Heart left ventricle (tissue), 13 donors: ENCODE results near the gene MNAT1.

ENCODE experiments used
- POLR2A ChIP-seq, 2 donors: fragments of 450-650 bp; IDR thresholded peaks; one replicate each; pipeline ENCODE4 v1.6.1; 2017; ENCODE audit warnings: antibody characterized with exemption in 2 of 2, mild to moderate bottlenecking in 2 of 2, moderate library complexity in 2 of 2
- TF ChIP-seq, protein P1 (sequence below), 12 donors: fragments of 200-600 bp; sonication (generic) in 4 of 12; IDR thresholded peaks; one replicate each; pipeline versions ENCODE4 v1.5.0 to v1.8.0; 2018 to 2022; ENCODE audit warnings: antibody characterized with exemption in 12 of 12, mild to moderate bottlenecking in 5 of 12
- donor health status: ischemic (EF 13 %, LVEDD 7.1; RV severe dilation, severe dysfunction).
- donor health status: DM: no; HTN: yes; CAD: no.
- donor health status: DM: no; HTN: no; CAD: no.
- donor health status: ischemic (EF 25% LVEDD 6.9; RV normal size, moderate dysfunction).
- donor health status: ischemic (EF 25% LVEDD 5.7; RV mildly dilated, moderate dysfunction).
- donor health status: ischemic (EF 35%, LVEDD 5.7; RV mildly dilated, moderate dysfunction).
- donor health status: nonischemic (EF 11% LVEDD 7.7; RV severe dilation, severe dysfunction).
- donor health status: DM: yes; HTN: yes; CAD: no.
- donor health status: PGD.
- donor health status: ischemic (EF 29% LVEDD 5.4; RV normal size, mild dysfunction).
- donor health status: nonischemic (EF 23%, LVEDD 6.1; RV moderate dilation, normal function).

DNA sequence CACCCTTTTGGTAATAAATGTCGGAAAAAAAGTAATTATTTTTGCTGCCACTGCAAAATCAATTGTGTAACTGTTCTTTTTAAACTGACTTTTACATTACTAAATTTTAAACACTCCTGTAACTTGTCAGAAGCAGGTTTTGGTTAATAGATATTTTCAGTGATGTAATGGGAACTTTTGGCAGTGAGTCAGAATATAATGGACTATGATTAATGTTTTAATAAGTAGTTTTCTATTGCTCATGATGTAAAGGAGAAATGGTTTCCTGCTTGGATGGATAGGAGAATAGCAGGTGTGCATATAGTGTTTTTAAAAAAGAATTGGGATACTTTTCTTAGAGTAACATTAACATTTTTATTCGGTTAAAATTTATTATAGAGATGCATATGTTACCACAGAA, 187.5 kb downstream of the MNAT1 start:
- TF ChIP-seq, protein P1, sequence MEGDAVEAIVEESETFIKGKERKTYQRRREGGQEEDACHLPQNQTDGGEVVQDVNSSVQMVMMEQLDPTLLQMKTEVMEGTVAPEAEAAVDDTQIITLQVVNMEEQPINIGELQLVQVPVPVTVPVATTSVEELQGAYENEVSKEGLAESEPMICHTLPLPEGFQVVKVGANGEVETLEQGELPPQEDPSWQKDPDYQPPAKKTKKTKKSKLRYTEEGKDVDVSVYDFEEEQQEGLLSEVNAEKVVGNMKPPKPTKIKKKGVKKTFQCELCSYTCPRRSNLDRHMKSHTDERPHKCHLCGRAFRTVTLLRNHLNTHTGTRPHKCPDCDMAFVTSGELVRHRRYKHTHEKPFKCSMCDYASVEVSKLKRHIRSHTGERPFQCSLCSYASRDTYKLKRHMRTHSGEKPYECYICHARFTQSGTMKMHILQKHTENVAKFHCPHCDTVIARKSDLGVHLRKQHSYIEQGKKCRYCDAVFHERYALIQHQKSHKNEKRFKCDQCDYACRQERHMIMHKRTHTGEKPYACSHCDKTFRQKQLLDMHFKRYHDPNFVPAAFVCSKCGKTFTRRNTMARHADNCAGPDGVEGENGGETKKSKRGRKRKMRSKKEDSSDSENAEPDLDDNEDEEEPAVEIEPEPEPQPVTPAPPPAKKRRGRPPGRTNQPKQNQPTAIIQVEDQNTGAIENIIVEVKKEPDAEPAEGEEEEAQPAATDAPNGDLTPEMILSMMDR (IDR thresholded peaks at IDR 0.05), result no peak
- TF ChIP-seq POLR2A (IDR thresholded peaks at IDR 0.05), result no peak
